HFF-Myc (cell line): ENCODE results near the gene CDH23.

ENCODE experiments used
- DNase-seq: peaks from one replicate; pipeline ENCODE4 v3.0.0-alpha.2; 2011; ENCODE audit warnings: low read depth; ENCODE audit errors: extremely low read depth
- H3K4me3 ChIP-seq: replicated peaks from 2 replicates; pipeline ENCODE4 v1.5.1; 2011; ENCODE audit warnings: low read depth, mild to moderate bottlenecking, control low read depth, low read length
- TF ChIP-seq, protein P1 (sequence below): IDR thresholded peaks from 2 replicates; pipeline ENCODE4 v1.5.1; 2012; ENCODE audit warnings: mild to moderate bottlenecking, low read depth, low read length, control low read depth; ENCODE audit errors: missing control alignments

Gene CDH23

DNA sequence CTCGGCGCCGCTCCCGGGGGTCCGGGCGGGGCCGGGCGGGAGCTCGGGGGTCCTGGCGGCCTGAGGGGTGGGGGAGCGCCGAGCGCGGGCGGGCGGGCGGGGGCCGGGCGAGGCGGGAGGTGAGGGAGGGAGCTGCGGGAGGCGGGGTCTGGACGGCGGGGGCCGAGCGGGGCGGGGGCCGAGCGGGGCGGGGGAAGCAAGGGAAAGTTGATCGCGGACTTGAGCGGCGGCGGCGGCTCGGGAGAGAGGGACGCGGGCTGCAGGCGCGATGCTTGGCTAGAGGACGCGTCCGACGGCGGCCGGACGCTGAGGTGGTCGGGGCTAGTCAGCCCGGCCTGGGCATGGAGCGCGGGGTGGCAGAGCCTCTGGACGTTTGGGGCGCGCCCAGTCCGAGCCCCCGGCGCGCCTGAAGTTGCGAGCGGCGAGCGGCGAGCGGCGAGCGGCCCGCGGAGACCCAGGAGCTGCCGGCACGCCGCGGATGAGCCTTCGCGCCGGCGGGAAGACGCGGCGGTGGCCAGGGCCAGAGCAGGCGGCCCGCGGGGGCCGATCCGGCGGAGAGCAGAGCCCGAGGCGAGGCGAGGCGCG lies at the start of gene CDH23:
Gene CDH23, plus strand, starts transcription at position 210 of the 585 bp plus-strand sequence. CDS start 42,912 bp downstream, outside the sequence.
- no peak for DNase-seq
- TF ChIP-seq, protein P1, sequence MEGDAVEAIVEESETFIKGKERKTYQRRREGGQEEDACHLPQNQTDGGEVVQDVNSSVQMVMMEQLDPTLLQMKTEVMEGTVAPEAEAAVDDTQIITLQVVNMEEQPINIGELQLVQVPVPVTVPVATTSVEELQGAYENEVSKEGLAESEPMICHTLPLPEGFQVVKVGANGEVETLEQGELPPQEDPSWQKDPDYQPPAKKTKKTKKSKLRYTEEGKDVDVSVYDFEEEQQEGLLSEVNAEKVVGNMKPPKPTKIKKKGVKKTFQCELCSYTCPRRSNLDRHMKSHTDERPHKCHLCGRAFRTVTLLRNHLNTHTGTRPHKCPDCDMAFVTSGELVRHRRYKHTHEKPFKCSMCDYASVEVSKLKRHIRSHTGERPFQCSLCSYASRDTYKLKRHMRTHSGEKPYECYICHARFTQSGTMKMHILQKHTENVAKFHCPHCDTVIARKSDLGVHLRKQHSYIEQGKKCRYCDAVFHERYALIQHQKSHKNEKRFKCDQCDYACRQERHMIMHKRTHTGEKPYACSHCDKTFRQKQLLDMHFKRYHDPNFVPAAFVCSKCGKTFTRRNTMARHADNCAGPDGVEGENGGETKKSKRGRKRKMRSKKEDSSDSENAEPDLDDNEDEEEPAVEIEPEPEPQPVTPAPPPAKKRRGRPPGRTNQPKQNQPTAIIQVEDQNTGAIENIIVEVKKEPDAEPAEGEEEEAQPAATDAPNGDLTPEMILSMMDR, result no peak

DNA sequence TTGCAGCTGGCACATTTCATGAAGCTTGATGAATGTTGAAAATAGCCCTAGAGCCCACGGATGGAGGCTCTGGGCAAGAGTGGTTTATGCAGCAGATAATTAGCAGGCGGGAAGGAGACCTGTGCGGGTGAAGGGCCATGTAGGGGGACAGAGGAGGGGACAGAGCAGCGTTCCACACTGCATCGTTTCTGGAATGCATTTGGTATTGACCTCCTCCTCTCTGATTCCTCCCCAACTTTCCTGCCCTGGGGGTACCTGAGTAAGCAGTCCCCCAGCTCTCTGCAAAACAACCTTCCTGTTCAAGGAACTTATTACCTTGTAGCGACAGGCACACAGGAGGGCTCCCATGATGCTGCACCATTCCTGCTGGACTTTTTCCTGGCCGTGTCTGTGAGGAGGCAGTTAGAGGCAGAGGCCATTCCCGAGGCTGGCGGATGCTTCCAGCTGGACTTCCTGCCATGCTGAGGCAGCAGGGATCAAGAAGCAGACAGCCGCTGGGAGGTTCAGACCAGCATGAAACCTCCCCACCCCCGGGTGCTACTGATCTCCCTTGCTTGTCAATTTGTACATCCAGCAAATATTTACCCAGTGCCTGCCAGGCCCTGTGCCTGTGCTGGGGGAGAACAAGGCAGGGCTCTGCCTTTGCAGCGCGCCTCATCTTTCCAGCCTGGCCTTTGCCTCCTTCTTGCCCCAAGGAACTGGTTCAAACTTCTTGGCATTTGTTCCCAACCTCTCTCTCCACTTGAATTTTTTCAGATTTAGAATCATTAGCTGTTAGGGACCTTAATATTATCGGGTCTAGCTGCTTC lies 48.9 kb upstream of the CDH23 start:
- no peak for DNase-seq
- TF ChIP-seq, protein P1, result no peak
- no peak overlapping the region for H3K4me3 ChIP-seq

More for the DNA sequence above, at the start of gene CDH23:
- no peak within 1 kb of the TSS for H3K4me3 ChIP-seq

DNA sequence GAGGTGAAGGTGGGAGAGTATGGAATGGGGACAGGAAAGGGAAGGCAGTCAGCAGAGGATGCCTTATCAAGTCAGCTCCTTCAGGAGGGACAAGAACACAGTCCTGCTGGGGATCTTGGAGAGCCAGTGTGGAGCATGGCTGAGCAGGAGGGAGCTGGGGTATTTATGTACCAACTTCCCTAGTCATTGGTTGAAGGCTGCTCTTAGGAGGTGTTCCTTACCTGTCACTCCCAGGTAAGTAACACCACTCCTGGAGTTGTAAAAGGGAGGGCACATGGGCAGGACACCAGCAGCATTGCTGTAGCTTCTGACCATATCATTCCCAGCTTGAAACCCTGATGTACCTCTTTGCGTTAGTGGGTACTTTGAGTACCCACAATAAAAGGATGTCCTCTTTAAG lies 47.9 kb upstream of the CDH23 start:
- no peak for DNase-seq
- TF ChIP-seq, protein P1, result no peak
- no peak overlapping the region for H3K4me3 ChIP-seq

DNA sequence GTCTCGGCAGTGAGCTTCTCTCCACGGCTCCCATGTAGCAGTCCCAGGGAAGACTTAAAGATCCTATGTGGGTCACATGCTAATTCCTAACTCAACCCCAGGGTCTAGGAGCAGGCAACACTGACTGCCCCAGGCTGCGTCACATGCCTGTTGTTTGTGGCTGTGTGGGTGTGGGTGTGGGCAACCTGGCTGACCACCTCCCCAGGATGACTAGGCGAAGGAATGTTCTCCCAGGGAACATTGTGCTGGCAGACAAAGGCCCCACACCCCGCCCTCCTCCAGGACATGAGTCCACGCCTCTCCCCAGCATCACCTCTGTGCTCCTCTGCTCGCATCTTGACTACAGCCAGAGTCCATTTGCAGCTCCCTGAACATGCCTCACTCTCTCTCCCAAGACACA lies 47.3 kb upstream of the CDH23 start:
- no peak for DNase-seq
- TF ChIP-seq, protein P1, result no peak
- no peak overlapping the region for H3K4me3 ChIP-seq

DNA sequence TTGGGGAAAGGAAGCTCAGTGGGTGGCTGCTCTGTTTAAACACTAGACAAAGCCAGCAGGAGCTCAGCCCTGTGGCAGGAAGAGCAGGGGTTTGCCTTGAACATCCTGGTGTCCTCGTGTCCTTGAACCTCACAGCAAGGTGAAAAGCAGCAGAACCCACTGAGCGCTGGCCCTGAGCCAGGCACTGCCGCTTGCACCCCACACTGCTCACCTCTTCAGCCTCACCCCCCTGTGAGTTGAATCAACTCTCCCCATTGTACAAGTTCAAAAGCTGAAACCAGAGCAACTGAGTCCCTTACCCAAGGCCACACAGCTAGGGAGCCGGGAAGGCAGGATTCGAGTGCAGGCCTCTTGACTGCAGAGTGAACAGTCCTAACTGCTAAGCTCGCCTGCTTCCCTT lies 45.6 kb upstream of the CDH23 start:
- H3K4me3 ChIP-seq, result no peak overlapping the region
- DNase-seq, result no peak
- TF ChIP-seq, protein P1, result no peak

DNA sequence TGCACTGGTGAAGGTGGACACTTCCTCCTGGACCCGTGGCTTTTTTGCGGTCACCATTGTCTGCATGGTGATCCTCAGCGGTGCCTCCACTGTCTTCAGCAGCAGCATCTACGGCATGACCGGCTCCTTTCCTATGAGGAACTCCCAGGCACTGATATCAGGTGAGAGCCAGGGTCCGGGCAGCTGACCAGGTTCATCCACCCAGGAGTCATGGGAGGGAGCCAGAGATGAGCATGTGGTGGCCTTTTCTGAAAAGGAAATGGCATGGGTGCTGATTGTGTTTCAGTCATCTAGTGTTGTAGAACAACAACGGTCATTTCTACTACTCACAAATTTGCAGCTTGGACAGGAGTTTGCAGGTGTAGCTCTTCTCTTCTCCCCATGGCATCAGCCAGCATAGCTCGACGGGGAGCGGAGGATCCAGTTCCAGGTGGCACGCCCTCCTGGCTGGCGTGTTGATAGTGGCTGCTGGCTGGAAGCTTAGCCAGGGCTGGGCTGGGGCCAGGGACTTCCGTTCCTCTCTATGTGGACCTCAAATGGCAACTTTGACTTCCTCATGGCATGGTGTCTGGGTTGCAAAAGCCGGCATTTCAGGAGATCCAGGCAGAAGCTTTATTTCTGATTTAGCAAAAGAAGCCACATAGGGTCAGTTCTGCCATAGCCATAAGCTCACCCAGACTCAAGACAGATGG lies 44.9 kb upstream of the CDH23 start:
- no peak overlapping the region for H3K4me3 ChIP-seq
- TF ChIP-seq, protein P1, result no peak
- no peak for DNase-seq
